ENCODE measurements around the gene MNT. TPM values are rescaled to one million over a fixed set of nuclear protein-coding genes. Genes with fewer than 3 reads are reported as not detected.
"Not testable (repeated sequence)": the region's sequence is repeated elsewhere in the genome, so short reads cannot be mapped to it uniquely, and the experiment has no call there.

The MNT gene
- 10 to 100 TPM; 28.7 to 33.2 TPM for total RNA-seq

DNA sequence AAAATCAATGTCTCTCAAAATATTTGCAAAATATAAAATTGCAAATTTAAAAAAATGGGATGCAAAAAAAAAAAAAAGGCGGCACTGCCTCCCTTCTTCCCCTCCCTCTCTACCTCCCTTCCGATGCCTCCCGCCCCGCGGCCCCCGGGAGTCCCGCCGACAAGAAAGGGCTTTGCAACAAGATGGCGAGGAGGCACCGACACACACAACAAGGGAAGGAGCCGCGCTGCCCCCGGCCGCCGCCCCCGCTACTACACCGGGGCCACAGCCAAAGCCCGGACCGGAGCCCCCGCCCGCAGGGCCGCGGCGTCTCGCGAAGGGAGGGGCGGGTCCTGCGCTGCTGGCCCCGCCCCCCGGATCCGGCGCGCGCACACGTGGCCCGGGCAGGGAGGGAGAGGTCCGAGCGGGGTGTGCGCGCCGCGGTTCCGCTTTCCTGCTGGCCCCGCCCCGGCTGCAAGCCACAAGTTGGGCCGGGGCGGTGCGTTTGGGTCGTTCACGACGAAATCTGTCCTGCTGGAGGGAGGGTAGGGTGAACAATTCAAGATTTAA lies at the start of gene MNT:
TSS of gene MNT (minus strand) at position 184 of the 549 bp plus-strand sequence. CDS start 348 bp downstream, outside the sequence.
- H3K27ac Mint-ChIP-seq = peak within 1 kb of the TSS; percentile 95
- peak within 1 kb of the TSS; percentile 97 for H3K4me3 Mint-ChIP-seq
- peak; percentile 49 for ATAC-seq (replicated peaks)
- H3K36me3 Mint-ChIP-seq (ENCODE audit: low read depth) = peaks cover 20% of the 10 kb centered on the region
- no peaks in the 10 kb centered on the region for H3K9me3 Mint-ChIP-seq
- peaks cover 21% of the 10 kb centered on the region for H3K4me1 Mint-ChIP-seq
- no peaks in the 10 kb centered on the region for H3K27me3 Mint-ChIP-seq

GRCh38 chr17:2450016-2450650 lies 49.3 kb upstream of the MNT start:
- H3K27me3 Mint-ChIP-seq = no peaks in the 10 kb centered on the region
- peaks cover 43% of the 10 kb centered on the region for H3K36me3 Mint-ChIP-seq (ENCODE audit: low read depth)
- no peak for ATAC-seq (replicated peaks)
- H3K4me1 Mint-ChIP-seq = peaks cover 9% of the 10 kb centered on the region
- no peaks in the 10 kb centered on the region for H3K9me3 Mint-ChIP-seq
- no peak overlapping the region for H3K27ac Mint-ChIP-seq
- peak overlapping the region; percentile 0 for H3K4me3 Mint-ChIP-seq

DNA sequence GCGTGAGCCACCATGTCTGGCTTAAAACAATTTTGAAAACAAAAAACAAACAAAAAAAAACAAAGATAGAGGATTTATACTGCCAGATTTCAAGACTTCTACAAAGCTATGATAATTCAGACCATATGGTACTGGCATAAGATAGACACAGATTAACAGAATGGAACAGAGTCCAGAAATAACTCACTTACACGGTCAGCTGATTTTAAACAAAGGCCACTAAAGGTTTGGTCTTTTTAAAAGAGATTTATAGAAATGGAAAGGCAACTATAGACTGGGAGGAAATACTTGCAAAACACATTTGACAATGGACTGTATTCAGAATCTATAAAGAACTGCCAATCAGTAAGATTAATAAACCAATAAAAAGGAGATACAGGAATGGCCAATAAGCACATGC lies 48.6 kb upstream of the MNT start:
- H3K4me3 Mint-ChIP-seq = peak overlapping the region; percentile 0
- H3K27ac Mint-ChIP-seq = no peak overlapping the region
- peaks cover 9% of the 10 kb centered on the region for H3K4me1 Mint-ChIP-seq
- no peak for ATAC-seq (replicated peaks)
- no peaks in the 10 kb centered on the region for H3K27me3 Mint-ChIP-seq
- no peaks in the 10 kb centered on the region for H3K9me3 Mint-ChIP-seq
- peaks cover 45% of the 10 kb centered on the region for H3K36me3 Mint-ChIP-seq (ENCODE audit: low read depth)

- not testable (repeated sequence) for H3K9me3 Mint-ChIP-seq; H3K4me1 Mint-ChIP-seq; H3K4me3 Mint-ChIP-seq; ATAC-seq (replicated peaks); H3K27ac Mint-ChIP-seq; H3K27me3 Mint-ChIP-seq
- peaks cover 41% of the 10 kb centered on the region for H3K36me3 Mint-ChIP-seq (ENCODE audit: low read depth)
Observed at GRCh38 chr17:2447479-2447878, 46.6 kb upstream of the MNT start.

DNA sequence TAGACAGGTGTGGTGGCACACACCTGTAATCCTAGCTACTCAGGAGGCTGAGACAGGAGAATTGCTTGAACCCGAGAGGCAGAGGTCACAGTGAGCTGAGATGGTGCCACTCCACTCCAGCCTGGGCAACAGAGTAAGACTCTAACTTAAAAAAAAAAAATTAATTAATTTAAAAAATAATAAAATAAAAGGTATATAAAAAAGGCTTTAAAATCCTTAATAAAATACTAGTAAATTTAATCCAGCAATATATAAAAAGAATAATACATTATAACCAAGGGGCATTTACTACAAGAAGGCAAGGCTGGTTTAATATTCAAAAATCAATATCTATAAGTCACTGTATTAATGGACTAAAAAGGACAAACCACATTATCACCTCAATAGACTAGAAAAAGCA lies 44.8 kb upstream of the MNT start:
- Mint-ChIP-seq H3K36me3 (ENCODE audit: low read depth) (peaks cover 40% of the 10 kb centered on the region), H3K4me3 (no peak overlapping the region), H3K27ac (no peak overlapping the region), H3K27me3 (no peaks in the 10 kb centered on the region), H3K4me1 (no peaks in the 10 kb centered on the region), H3K9me3 (no peaks in the 10 kb centered on the region)
- ATAC-seq (replicated peaks) = no peak

- ATAC-seq (replicated peaks) = no peak
- Mint-ChIP-seq H3K4me1 (no peaks in the 10 kb centered on the region), H3K9me3 (no peaks in the 10 kb centered on the region), H3K4me3 (no peak overlapping the region), H3K27ac (no peak overlapping the region), H3K27me3 (no peaks in the 10 kb centered on the region), H3K36me3 (ENCODE audit: low read depth) (peaks cover 44% of the 10 kb centered on the region)
Observed at GRCh38 chr17:2444382-2444781, 43.5 kb upstream of the MNT start.

DNA sequence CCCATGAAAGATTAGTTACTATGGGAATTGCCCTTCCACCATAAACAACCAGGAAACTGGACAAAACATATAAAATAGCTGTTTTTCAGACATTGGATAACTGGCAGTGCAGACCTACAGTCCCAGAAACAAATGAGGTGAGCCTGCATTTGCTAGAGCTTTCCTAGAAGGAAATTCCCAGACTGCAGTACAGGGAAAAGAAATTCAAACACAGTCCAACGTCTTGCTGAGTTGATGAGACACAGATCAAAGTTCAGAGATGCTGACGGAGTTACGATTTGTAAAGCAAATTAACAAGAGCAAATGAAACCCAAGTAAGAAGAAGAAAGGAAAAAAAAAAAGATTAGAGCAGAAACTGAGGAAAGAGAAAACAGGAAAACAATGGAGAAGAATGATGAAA lies 41.3 kb upstream of the MNT start:
- no peak overlapping the region for H3K27ac Mint-ChIP-seq
- no peaks in the 10 kb centered on the region for H3K9me3 Mint-ChIP-seq

DNA sequence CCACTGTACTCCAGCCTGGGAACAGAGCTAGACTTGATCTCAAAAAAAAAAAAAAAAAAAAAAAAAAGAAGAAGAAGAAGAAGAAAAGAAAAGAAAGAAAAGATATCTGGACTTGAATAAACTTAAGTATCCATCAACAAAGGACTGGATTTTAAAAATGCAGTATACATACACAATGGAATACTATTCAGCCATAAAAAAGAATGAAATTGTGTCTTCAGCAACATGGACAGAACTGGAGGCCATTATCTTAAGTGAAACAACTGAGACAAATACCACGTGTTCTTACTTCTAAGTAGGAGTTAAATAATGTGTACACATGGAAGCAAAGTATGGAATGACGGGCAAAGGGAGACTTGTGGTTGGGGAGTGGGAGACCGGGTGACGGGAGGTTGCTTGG lies 40.1 kb upstream of the MNT start:
- H3K9me3 Mint-ChIP-seq = no peaks in the 10 kb centered on the region
- no peaks in the 10 kb centered on the region for H3K27me3 Mint-ChIP-seq
- peaks cover 69% of the 10 kb centered on the region for H3K36me3 Mint-ChIP-seq (ENCODE audit: low read depth)
- no peaks in the 10 kb centered on the region for H3K4me1 Mint-ChIP-seq
- no peak for ATAC-seq (replicated peaks)
- no peak overlapping the region for H3K27ac Mint-ChIP-seq
- H3K4me3 Mint-ChIP-seq = no peak overlapping the region

More for the DNA sequence above, 41.3 kb upstream of the MNT start:
- ATAC-seq (replicated peaks) = no peak
- Mint-ChIP-seq H3K4me3 (no peak overlapping the region), H3K36me3 (ENCODE audit: low read depth) (peaks cover 62% of the 10 kb centered on the region), H3K27me3 (no peaks in the 10 kb centered on the region), H3K4me1 (no peaks in the 10 kb centered on the region)

DNA sequence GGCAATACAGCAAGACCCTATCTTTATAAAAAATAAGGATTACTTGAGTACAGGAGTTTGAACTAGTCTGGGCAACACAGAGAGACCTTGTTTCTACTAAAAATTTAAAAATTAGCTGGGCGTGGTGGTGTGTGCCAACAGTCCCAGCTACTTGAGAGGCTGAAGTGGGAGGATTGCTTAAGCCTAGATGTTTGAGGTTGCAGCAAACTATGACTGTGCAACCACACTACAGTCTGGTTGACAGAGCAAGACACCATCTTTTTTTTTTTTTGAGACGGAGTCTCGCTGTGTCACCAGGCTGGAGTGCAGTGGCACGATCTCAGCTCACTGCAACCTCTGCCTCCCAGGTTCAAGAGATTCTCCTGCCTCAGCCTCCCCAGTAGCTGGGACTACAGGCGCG lies 39.1 kb upstream of the MNT start:
- peak; percentile 65 for ATAC-seq (replicated peaks)
- H3K27ac Mint-ChIP-seq, H3K27me3 Mint-ChIP-seq, H3K9me3 Mint-ChIP-seq, H3K4me1 Mint-ChIP-seq, H3K4me3 Mint-ChIP-seq: not testable (repeated sequence)
- peaks cover 70% of the 10 kb centered on the region for H3K36me3 Mint-ChIP-seq (ENCODE audit: low read depth)

DNA sequence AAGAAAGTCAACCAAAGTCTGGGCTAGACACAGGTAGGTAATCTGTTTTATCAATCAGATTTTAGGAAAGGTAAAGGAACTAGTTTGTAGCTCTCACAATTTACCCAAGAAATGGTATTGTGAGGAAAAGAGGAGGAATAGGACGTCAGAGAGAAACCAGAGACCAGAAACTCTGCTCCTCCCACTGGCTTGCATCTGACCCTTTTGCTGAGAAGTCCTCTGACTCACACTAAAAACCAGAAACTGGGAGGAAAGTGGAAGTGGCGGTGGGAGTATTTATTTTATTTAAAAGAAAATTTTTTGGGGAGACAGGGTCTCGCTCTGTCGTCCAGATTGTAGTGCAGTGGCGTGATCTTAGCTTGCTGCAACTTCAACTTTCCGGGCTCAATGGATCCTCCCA lies 38.0 kb upstream of the MNT start:
- Mint-ChIP-seq H3K36me3 (ENCODE audit: low read depth) (peaks cover 78% of the 10 kb centered on the region), H3K4me3 (no peak overlapping the region), H3K27me3 (no peaks in the 10 kb centered on the region), H3K9me3 (no peaks in the 10 kb centered on the region), H3K27ac (no peak overlapping the region), H3K4me1 (no peaks in the 10 kb centered on the region)
- ATAC-seq (replicated peaks) = peak; percentile 60

DNA sequence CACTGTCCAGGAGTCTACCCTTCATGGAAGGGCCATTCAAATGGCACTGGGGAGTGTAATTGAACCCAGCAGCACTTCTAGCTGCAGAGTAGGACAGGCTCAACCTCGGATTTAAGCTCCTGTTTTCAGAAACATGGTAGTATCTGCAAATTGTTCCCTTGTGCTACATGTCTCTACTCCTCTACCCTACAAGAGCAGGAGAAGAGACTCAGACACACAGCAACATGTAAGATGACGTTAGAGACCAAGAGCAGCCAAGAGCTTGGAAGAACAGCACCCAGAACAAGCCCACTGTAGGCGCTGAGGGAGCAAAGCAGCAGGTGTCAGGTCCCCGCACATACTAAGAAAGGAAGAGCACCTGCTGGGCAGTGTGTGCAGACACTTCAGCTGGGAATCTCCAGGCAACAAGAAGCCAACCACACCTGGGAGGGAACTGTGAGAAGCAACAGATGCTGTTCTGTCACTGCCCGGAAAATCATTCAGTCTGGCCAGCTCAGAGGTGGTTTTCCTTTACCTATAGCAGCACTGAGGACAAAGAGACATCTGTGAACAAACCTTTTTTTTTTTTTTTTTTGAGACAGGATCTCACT lies 35.6 kb upstream of the MNT start:
- no peaks in the 10 kb centered on the region for H3K27me3 Mint-ChIP-seq
- no peak overlapping the region for H3K4me3 Mint-ChIP-seq
- no peak for ATAC-seq (replicated peaks)
- H3K27ac Mint-ChIP-seq = peak overlapping the region; percentile 65
- peaks cover 88% of the 10 kb centered on the region for H3K36me3 Mint-ChIP-seq (ENCODE audit: low read depth)
- no peaks in the 10 kb centered on the region for H3K9me3 Mint-ChIP-seq
- peaks cover 5% of the 10 kb centered on the region for H3K4me1 Mint-ChIP-seq

DNA sequence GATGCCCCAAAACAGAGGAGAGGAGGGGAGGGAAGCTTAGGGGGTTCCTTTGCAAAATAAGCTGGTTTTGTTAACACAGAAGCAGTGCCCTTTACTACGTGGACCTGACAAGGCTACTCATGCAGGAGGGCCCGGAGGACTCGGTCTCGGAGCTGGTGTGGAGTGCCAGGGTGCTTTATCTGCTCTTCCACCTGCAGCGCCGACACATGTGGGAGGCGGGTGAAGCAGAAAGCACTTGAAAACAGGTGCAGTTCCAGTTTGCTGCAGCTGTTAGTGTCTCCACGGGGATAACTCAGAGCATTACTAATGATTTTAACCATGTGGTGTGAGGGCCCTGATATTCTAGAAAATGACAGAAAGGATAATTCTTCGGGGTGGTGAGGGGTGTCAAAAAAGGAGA lies 35.0 kb upstream of the MNT start:
- no peaks in the 10 kb centered on the region for H3K9me3 Mint-ChIP-seq
- peaks cover 87% of the 10 kb centered on the region for H3K36me3 Mint-ChIP-seq (ENCODE audit: low read depth)
- no peaks in the 10 kb centered on the region for H3K27me3 Mint-ChIP-seq
- peaks cover 5% of the 10 kb centered on the region for H3K4me1 Mint-ChIP-seq
- ATAC-seq (replicated peaks) = no peak
- H3K27ac Mint-ChIP-seq = peak overlapping the region; percentile 65
- H3K4me3 Mint-ChIP-seq = no peak overlapping the region

DNA sequence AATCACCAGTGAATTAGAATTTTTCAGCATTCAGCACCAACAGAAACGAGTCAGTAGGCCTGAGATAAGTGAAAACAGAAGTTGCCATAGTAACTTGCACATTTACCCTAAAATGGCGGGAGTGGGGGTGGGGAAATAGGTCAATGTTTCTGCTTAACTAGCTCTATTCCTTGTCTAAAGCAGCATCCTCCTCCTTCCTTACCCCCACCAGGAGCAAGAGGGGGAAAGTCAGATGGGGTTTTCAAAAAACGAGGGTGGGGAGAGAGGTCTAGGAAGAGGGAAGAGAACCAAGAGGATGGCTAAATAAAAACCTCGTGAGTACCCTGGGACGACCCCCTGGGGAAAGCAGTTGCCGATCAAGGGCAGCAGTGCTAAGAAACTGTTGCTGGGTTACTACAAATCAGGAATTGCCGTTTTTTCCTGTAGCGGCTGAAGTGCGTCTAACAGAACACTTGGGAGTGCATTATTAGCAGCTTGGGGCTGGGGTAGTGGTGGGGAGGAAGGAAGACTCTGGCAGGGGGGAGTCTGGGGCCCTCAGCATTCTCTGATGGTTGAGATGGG lies 34.4 kb upstream of the MNT start:
- Mint-ChIP-seq H3K27ac (peak overlapping the region; percentile 65), H3K36me3 (ENCODE audit: low read depth) (peaks cover 81% of the 10 kb centered on the region), H3K4me1 (peaks cover 5% of the 10 kb centered on the region), H3K27me3 (no peaks in the 10 kb centered on the region), H3K4me3 (no peak overlapping the region), H3K9me3 (no peaks in the 10 kb centered on the region)
- ATAC-seq (replicated peaks) = no peak

DNA sequence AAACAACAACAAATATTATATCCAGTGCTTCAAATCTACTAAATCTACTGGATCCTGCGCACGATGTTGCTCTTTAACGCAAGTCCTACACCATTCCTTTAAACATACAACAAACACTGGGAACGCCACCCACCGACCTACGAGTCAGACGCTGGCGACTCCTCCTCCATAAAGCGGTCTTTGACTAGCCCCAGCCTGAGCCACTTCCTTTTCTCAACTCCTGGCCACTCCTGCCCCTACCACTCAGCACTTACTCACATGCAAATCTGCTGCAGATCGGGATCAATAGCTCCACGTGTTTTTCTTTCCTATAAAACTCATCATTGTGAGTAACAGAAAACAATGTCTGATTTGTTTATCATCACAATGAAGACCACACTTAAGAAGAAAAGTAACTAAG lies 32.8 kb upstream of the MNT start:
- Mint-ChIP-seq H3K27me3 (no peaks in the 10 kb centered on the region), H3K4me1 (peaks cover 5% of the 10 kb centered on the region), H3K9me3 (no peaks in the 10 kb centered on the region), H3K27ac (peak overlapping the region; percentile 53), H3K36me3 (ENCODE audit: low read depth) (peaks cover 71% of the 10 kb centered on the region), H3K4me3 (no peak overlapping the region)
- peak; percentile 84 for ATAC-seq (replicated peaks)

- no peaks in the 10 kb centered on the region for H3K9me3 Mint-ChIP-seq
- H3K36me3 Mint-ChIP-seq (ENCODE audit: low read depth) = peaks cover 52% of the 10 kb centered on the region
- H3K4me3 Mint-ChIP-seq = no peak overlapping the region
- peaks cover 2% of the 10 kb centered on the region for H3K4me1 Mint-ChIP-seq
- H3K27ac Mint-ChIP-seq = peak overlapping the region; percentile 23
- no peaks in the 10 kb centered on the region for H3K27me3 Mint-ChIP-seq
- no peak for ATAC-seq (replicated peaks)
Observed at GRCh38 chr17:2427910-2428309, 27.1 kb upstream of the MNT start.

Data from activated T-helper 17 cell treated with anti-CD3 and anti-CD28 coated beads, Interleukin-2, amount 50 U/mL, for 72 hours (primary cell).